KMS-11 (cell line): ENCODE data around the gene MMRN2.

Experiments
- H2AFZ ChIP-seq: fragments of 200-600 bp; sonication (generic); 2 replicates; pipeline ENCODE4 v1.6.1; 2016; ENCODE audit warnings: antibody characterized with exemption, mixed run types, low read depth
- H3K27ac ChIP-seq: fragments of 200-600 bp; sonication (generic); 2 replicates; pipeline ENCODE4 v1.6.1; 2016; ENCODE audit warnings: mild to moderate bottlenecking, mixed run types
- H3K27me3 ChIP-seq: fragments of 200-600 bp; sonication (generic); 2 replicates; pipeline ENCODE4 v1.6.1; 2017; ENCODE audit warnings: mild to moderate bottlenecking, low read depth, mixed run types, moderate library complexity; ENCODE audit not compliant: insufficient read depth
- H3K36me3 ChIP-seq: fragments of 200-600 bp; sonication (generic); 2 replicates; pipeline ENCODE4 v1.6.1; 2017; ENCODE audit warnings: mild to moderate bottlenecking, mixed run types; ENCODE audit not compliant: insufficient read depth
- H3K4me1 ChIP-seq: fragments of 200-600 bp; sonication (generic); 2 replicates; pipeline ENCODE4 v1.6.1; 2016; ENCODE audit warnings: mild to moderate bottlenecking, low read depth, mixed run types; ENCODE audit not compliant: poor library complexity, severe bottlenecking
- H3K4me2 ChIP-seq: fragments of 200-600 bp; sonication (generic); 2 replicates; pipeline ENCODE4 v1.7.0; 2016; ENCODE audit warnings: mild to moderate bottlenecking, mixed run types
- H3K4me3 ChIP-seq: fragments of 200-600 bp; sonication (generic); IDR thresholded peaks from 2 replicates; pipeline ENCODE4 v1.6.1; 2017; ENCODE audit warnings: low read depth, low read length, mixed read lengths; ENCODE audit not compliant: insufficient read depth
- H3K79me2 ChIP-seq: fragments of 200-600 bp; sonication (generic); 2 replicates; pipeline ENCODE4 v1.6.1; 2016; ENCODE audit warnings: low read depth, mixed run types; ENCODE audit not compliant: insufficient read depth
- H3K9ac ChIP-seq: fragments of 200-600 bp; sonication (generic); 2 replicates; pipeline ENCODE4 v1.6.1; 2016; ENCODE audit warnings: mild to moderate bottlenecking, mixed run types
- H4K20me1 ChIP-seq: fragments of 200-600 bp; sonication (generic); 2 replicates; pipeline ENCODE4 v1.6.1; 2016; ENCODE audit warnings: mild to moderate bottlenecking, mixed run types; ENCODE audit not compliant: insufficient read depth
- CTCF ChIP-seq: fragments of 200-600 bp; sonication (generic); conservative IDR thresholded peaks from 2 replicates; pipeline ENCODE4 v1.6.1; 2017; ENCODE audit warnings: low read depth, mild to moderate bottlenecking, antibody characterized with exemption, low read length, moderate library complexity, mixed read lengths

The MMRN2 gene

GRCh38 chr10:86929468-86930380 lies 27.7 kb downstream of the MMRN2 start:
- Histone ChIP-seq H3K27me3 (no peaks in the 10 kb centered on the region), H3K36me3 (no peaks in the 10 kb centered on the region), H3K79me2 (no peaks in the 10 kb centered on the region), H3K4me2 (no peak overlapping the region), H4K20me1 (no peaks in the 10 kb centered on the region), H2AFZ (no peak overlapping the region), H3K4me1 (no peaks in the 10 kb centered on the region), H3K27ac (no peak overlapping the region), H3K9ac (no peak overlapping the region), H3K4me3 (no peak overlapping the region)
- TF ChIP-seq CTCF, result no peak

GRCh38 chr10:86922553-86922961 lies 34.9 kb downstream of the MMRN2 start:
- no peaks in the 10 kb centered on the region for H3K36me3 ChIP-seq
- H3K27ac ChIP-seq, result no peak overlapping the region

GRCh38 chr10:86918022-86918471 lies 39.4 kb downstream of the MMRN2 start:
- Histone ChIP-seq H3K4me3 (no peak overlapping the region), H3K79me2 (no peaks in the 10 kb centered on the region), H4K20me1 (no peaks in the 10 kb centered on the region), H3K27me3 (no peaks in the 10 kb centered on the region), H3K4me1 (no peaks in the 10 kb centered on the region), H3K36me3 (no peaks in the 10 kb centered on the region), H2AFZ (no peak overlapping the region), H3K9ac (no peak overlapping the region), H3K27ac (no peak overlapping the region), H3K4me2 (no peak overlapping the region)
- TF ChIP-seq CTCF, result no peak

More at GRCh38 chr10:86922553-86922961, 34.9 kb downstream of the MMRN2 start:
- H3K4me1 ChIP-seq, result no peaks in the 10 kb centered on the region
- no peak overlapping the region for H3K4me3 ChIP-seq
- no peaks in the 10 kb centered on the region for H3K79me2 ChIP-seq
- no peak overlapping the region for H2AFZ ChIP-seq
- no peak overlapping the region for H3K4me2 ChIP-seq
- H3K9ac ChIP-seq, result no peak overlapping the region
- no peaks in the 10 kb centered on the region for H3K27me3 ChIP-seq
- no peak for TF ChIP-seq CTCF
- no peaks in the 10 kb centered on the region for H4K20me1 ChIP-seq

GRCh38 chr10:86914734-86915133 lies 42.7 kb downstream of the MMRN2 start:
- TF ChIP-seq CTCF, result no peak
- H3K27ac ChIP-seq, result no peak overlapping the region
- no peak overlapping the region for H3K4me3 ChIP-seq
- no peak overlapping the region for H3K4me2 ChIP-seq
- no peaks in the 10 kb centered on the region for H3K4me1 ChIP-seq
- H3K36me3 ChIP-seq, result no peaks in the 10 kb centered on the region
- no peaks in the 10 kb centered on the region for H3K79me2 ChIP-seq
- H2AFZ ChIP-seq, result no peak overlapping the region
- H3K27me3 ChIP-seq, result no peaks in the 10 kb centered on the region
- H3K9ac ChIP-seq, result no peak overlapping the region
- H4K20me1 ChIP-seq, result no peaks in the 10 kb centered on the region
